Measurements from ENCODE around the gene VCL. TPM values are rescaled to one million over a fixed set of nuclear protein-coding genes. Genes with fewer than 3 reads are reported as not detected.

VCL gene
- total RNA-seq, 4 donors from 2014 or later = 64.1 to 113 (median 73.4) TPM

- no peak for TF ChIP-seq CTCF (IDR thresholded peaks at IDR 0.05; ENCODE audit: low read depth)
Measured at GRCh38 chr10:74164716-74165529, 167.0 kb downstream of the VCL start.

GRCh38 chr10:74165530-74165901 is 167.6 kb downstream of the VCL start:
- TF ChIP-seq CTCF (IDR thresholded peaks at IDR 0.05; ENCODE audit: low read depth) = no peak

GRCh38 chr10:74167443-74167842 is 169.5 kb downstream of the VCL start:
- no peak for TF ChIP-seq CTCF (IDR thresholded peaks at IDR 0.05; ENCODE audit: low read depth)

Other genes starting within 250 kb of the VCL start
- 10 to 100 TPM; 18.0 to 61.0 (median 21.2) TPM for gene CHCHD1, start 216.1 kb upstream of the VCL start, total RNA-seq
- 100 to 1,000 TPM in 1 of 4 donors, 10 to 100 TPM in 3; 62.2 to 134 (median 63.3) TPM for gene ZSWIM8, start 212.5 kb upstream of the VCL start, total RNA-seq
- gene NDST2, start 186.5 kb upstream of the VCL start, total RNA-seq = 10 to 100 TPM; 24.0 to 40.7 (median 27.2) TPM
- 10 to 100 TPM; 13.2 to 43.9 (median 23.6) TPM for gene CAMK2G, start 123.6 kb upstream of the VCL start, total RNA-seq
- gene PLAU, start 87.0 kb upstream of the VCL start, total RNA-seq = 10 to 100 TPM in 2 of 4 donors, 1 to 10 TPM in 2; 6.4 to 11.2 (median 9.9) TPM
- 10 to 100 TPM; 20.2 to 38.3 (median 24.6) TPM for gene AP3M1, start 152.7 kb downstream of the VCL start, total RNA-seq
- 10 to 100 TPM; 21.7 to 52.2 (median 38.8) TPM for gene ADK, start 153.1 kb downstream of the VCL start, total RNA-seq

Measured in subcutaneous adipose tissue (tissue), 4 donors.